GM21423 (cell line): ENCODE data around the gene GHRL.

Source experiments
- ATAC-seq: cut with Tn5 transposase; IDR thresholded peaks from one replicate; pipeline ENCODE4 v1.9.1; 2021; ENCODE audit warnings: mild to moderate bottlenecking, moderate library complexity; ENCODE audit not compliant: unreplicated experiment

Gene GHRL

GRCh38 chr3:10248184-10248983 lies 44.4 kb downstream of the GHRL start, which contains the start of gene TATDN2:
Gene TATDN2, plus strand, starts transcription at chr3:10248459. Its CDS starts 742 bp downstream, at chr3:10249201.
- ATAC-seq, result peak; percentile 94

DNA sequence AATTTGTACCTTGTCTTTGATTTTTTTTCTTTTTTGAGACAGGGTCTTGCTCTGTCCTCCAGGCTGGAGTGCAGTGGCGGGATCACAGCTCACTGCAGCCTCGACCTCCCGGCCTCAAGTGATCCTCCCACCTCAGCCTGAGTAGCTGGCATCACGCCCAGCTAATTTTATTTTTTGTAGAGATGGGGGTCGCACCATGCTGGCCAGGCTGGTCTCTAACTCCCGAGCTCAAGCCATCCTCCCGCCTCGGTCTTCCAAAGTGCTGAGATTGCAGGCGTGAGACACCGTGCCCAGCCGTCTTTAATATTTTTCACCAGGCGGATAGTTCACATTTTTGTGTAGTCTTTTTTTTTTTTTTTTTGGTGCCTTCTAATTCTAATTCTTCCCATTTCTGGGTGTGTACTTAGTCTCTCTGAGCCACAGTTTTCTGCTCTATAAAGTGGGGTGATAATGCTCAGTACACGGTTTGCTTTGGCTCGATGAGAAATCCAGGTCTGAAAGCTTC lies 45.0 kb downstream of the GHRL start:
- no peak for ATAC-seq

DNA sequence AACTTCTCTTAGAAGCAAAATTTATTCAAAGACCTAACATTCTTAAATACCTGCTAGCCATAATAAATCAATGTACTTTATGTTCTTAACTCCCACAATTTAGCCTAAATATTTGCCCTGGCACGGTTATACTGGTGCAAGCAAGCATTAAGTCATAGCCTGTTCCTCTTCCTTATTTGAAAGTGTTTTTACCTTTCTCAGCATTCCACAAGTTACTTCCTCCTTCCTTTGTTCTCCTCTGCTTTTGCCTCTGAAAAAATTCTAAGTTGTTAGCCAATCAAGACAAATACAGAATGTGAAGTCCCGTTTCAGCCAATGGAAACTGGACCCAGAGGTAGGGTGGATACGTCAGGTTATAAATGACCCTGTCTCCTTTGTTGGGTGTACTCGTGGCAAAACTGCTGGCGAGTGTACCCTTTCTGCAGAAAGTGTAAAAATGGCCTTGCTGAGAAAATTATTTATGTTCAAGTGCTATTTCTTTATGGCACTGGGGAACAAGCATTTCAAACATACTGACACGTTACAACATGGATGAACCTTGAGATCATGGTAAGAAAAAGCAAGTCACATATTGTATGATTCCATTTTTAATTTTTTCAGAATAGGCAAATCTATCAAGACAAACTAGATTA lies 47.5 kb downstream of the GHRL start:
- ATAC-seq, result no peak

GRCh38 chr3:10244009-10244408 lies 48.7 kb downstream of the GHRL start:
- no peak for ATAC-seq

GRCh38 chr3:10242182-10243065 lies 50.3 kb downstream of the GHRL start:
- peak; percentile 76 for ATAC-seq

- ATAC-seq, result no peak
These were observed 51.9 kb downstream of the GHRL start for GRCh38 chr3:10240799-10241198.

- no peak for ATAC-seq
These were observed 54.2 kb downstream of the GHRL start for GRCh38 chr3:10238345-10239183.
